Measurements from ENCODE around the gene PRKRIP1.
"Not testable (repeated sequence)": the region's sequence is repeated elsewhere in the genome, so short reads cannot be mapped to it uniquely, and the experiment has no call there.

GRCh38 chr7:102370038-102370437 is 26.1 kb upstream of the PRKRIP1 start:
- not testable (repeated sequence) for TF ChIP-seq POLR2AphosphoS5, POLR2A (IDR thresholded peaks at IDR 0.05; ENCODE audit: low read depth, low read length)

Measured in GM12892 (cell line).